Stimulated activated CD4-positive, alpha-beta T cell treated with anti-CD3 and anti-CD28 coated beads, Interleukin-4, amount 100 ng/mL, for 4 hours (primary cell): Measurements from ENCODE around the gene RNF43.
"Not testable (repeated sequence)": the region's sequence is repeated elsewhere in the genome, so short reads cannot be mapped to it uniquely, and the experiment has no call there.

Source experiments
- DNase-seq, 2 experiments: peaks; one replicate each; pipeline ENCODE4 v3.0.0-alpha.2; 2020

The RNF43 gene

DNA sequence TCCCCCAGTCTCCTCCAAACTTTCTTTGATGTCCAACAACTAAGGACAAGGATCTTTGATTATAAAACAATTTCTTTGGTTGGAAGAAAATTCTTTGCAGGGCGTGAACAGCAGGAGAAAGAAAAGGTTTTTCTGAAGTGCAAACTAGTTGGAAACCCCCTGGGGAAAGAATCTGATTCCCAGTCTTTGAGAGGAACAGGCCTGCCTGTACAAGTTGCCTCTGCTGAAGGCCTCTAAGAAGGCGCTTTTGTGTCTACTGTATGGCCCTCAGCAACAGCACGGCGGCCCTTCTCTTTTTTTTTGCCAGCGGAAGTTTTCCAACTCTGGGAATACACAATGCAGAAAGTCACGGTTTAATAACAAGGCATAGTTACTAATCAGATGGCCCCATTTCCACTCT lies 14.0 kb downstream of the RNF43 start:
- no peak for DNase-seq

GRCh38 chr17:58402679-58403078 lies 14.7 kb downstream of the RNF43 start:
- no peak for DNase-seq

DNA sequence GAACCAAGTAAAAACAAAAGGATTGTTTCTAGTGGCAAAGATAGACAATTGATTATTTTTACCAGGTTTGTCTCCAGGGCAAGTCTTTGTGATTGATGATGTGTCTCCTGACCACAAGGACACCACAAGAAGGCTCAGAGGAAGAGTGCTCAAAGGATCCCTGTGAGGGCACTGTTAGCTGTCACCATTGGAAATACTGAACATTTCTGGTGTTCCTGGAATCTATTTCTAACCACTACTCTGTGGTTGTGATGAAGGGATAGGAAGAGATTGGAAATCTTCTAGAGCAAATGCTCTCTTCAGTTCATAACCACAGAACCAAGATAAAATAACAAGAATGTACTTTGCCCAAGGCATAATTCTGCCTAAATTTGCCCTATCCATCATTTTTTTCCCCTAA lies 15.3 kb downstream of the RNF43 start:
- no peak for DNase-seq

DNA sequence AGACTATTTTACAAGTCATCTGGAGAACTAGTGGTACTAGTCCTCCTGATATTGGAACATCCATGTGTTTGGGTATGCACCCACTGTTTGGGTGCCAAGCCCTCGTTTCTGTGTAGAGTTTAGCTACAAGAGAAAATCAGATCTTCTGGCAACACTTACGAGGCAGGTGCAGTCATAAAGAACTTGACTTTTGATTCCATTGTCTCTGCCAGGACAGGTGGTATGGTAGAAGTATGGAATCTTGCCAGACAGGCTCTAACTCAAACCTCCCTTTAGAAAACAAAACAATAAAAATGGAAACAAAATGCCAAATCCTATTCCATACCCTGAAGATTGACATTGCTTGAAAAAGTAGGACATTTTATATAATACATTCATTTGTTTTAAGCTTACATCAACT lies 16.0 kb downstream of the RNF43 start:
- DNase-seq = no peak

GRCh38 chr17:58400826-58401225 lies 16.5 kb downstream of the RNF43 start:
- DNase-seq = no peak

- no peak for DNase-seq
Measured at GRCh38 chr17:58399974-58400373, 17.4 kb downstream of the RNF43 start.

GRCh38 chr17:58398574-58399266 lies 18.6 kb downstream of the RNF43 start:
- no peak for DNase-seq

- DNase-seq = not testable (repeated sequence)
Measured at GRCh38 chr17:58397421-58397820, 19.9 kb downstream of the RNF43 start.

DNA sequence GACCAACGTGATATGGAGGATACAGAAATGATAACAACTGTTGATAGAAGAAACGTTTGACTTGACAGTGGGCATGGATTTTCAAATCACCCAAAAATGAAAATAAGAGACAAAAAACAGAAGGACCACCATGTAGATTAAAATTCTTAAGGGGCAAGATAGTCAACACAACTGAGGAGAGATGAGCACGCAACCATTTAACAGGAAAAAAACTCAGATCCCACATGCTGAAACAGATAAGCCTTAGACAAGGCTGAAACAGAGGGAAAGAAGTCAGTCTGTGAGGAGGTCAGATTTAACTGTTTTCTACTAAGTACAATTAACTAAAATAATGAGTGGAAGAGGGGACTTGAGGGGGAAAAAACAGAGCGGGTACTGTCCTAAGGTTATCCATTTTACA lies 21.2 kb downstream of the RNF43 start:
- no peak for DNase-seq

DNA sequence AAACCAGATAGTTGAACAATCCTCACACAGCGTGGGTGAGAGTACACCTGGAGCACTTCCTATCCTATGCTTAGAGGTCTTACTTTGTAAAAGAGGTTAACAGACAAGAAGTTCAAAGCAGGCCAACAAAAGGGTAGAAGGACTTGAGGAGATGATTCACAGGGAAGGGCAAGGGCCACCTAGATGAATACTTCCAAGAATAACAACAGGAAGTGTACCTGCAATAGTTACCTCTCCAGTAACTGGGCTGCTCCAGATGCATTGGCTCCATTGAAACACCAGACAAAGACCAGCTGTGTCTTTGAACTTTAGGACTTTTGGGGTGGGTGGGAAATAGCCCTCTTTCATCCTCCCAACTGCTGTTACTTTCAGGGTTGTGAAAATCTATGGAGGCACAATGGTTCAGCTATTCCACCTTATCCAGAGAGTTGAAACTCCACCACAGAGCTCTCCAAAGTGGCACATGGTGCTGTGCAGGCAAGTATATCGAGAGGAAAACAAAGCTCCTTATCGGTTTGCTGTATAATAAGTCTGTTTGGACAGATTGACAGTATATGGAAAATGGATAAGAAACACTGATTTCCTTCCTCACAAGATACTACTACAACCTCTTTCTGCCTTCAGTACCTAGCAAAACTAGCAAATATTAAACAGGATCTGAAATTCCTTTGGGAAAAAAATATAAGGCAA lies 22.7 kb downstream of the RNF43 start:
- DNase-seq = no peak

DNA sequence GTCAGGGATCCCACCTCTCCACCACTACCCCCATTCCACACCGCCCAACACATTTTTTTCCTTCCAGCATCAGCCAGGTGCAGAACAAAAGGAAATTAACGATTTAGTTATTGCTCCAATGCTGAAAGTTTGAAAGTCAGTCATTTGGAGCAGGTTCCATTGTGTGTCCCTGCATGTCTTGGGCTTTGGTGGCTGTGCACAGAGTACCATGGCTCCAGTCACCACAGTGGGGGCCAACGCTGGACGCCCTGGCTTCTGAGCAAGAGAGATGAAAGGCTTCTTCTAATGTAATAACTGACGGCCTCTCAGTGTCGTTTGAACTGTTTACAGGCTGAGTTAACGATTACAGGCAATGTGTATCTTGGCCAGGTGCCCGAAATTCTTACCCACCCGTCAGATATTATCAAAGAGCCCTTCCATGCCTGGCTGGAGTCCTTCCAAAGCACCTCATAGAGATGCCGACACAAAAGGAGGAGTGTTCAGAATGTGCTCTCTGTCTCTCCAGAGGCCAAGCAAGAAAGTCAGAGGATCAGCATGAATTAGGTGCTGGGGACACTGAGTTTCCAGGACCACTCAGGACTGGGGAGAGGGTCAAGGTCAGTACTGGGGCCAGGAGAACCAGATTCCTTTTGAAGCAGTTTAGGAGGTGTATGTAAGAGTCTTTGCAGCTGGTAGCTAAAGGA lies 25.9 kb downstream of the RNF43 start:
- no peak for DNase-seq

DNA sequence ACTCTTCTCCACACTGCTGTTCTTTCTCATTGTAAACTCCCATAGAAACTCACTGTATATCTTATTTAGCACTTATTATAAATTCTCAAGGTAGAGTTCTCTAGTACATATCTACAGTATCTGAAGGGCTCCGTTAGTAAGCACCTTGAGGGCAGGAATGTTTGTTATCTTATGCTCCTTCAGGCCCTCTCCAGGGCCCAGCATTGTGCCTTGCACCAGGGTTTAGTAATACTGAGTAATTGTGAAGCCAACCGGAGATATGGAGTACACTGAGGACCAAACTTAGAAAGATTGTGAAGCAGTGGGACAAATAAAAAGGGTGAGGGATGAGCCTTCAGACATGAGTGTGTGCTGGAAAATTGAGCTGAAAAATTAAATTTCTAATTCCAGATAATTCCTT lies 26.4 kb downstream of the RNF43 start:
- DNase-seq = no peak

- DNase-seq = no peak
Measured at GRCh38 chr17:58388302-58389190, 28.8 kb downstream of the RNF43 start.

DNA sequence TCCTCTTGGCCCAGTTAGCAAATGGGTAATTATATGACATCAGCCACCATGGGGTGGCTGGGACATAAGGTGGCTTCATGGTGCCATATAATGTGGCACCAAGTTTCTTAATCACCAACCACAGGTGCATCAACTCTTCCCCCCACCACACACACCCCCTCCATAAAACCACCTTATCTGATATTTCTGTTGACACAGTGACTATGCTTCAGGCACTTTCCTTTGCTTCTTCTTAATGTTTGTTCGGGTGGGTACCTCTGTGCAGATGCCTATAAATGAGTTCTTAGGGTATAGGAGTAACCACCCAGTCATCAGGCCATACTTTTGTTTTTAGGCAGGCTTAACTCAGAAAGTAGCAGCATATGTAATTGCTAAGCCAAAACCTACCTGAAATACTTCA lies 29.5 kb downstream of the RNF43 start:
- no peak for DNase-seq

DNA sequence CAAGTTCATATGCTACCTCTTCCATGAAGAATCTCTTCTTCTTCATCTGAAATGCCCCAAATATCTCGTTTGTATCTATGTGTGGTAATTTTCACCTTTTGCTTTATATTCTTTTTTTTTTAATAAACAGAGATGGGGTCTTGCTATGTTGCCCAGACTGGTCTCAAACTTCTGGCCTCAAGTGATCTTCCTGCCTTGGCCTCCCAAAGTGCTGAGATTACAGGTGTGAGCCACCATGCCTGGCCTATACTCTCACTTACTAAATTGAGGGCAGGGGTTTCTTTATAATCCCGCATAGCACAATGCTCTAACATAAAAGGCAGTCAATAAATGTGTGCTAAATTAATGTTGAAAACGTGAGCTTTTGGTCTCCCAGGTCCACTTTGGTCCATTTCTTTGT lies 30.6 kb downstream of the RNF43 start:
- no peak for DNase-seq

DNA sequence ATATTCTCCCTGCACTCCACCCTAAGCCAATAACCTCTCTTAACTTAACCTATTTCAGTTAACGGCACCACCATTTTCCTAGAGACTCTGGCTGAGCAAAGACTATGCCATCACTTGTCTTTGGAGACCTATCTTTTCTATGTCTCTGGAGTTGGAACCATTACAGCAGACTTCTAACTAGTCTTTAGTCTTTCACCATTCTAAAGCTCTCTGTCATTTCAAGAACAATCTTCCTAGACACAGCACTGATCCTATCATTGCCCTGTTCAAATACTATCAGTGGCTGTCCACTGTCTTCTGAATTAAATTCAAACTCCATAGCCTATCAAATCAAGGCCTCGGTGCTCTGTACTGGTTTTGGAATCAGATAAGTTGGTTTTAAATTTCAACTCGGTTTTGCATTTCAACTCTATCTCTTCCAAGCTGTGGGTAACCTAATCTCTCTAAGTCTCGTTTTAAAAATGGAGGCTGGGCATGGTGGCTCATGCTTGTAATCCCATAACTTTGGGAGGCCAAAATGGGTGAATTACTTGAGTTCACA lies 31.9 kb downstream of the RNF43 start:
- no peak for DNase-seq

DNA sequence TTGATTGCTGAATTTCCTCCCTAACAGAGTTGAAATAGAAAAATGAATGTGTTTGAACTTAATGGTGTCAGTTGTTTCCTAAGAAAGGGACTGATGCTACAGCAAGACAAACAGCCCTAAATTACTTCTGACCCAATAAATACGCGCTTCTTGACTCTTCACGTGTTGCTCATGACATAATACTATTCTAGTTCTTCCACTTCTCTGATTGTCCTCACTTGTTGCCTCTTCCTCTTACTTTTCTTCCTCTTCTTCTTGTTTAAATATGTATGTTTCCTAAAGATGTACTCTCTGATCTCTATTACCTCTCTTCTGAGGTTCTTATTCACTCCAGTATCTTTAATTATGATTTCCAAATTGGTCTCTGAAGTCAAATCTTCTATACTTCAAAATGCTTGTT lies 32.4 kb downstream of the RNF43 start:
- DNase-seq = no peak

DNA sequence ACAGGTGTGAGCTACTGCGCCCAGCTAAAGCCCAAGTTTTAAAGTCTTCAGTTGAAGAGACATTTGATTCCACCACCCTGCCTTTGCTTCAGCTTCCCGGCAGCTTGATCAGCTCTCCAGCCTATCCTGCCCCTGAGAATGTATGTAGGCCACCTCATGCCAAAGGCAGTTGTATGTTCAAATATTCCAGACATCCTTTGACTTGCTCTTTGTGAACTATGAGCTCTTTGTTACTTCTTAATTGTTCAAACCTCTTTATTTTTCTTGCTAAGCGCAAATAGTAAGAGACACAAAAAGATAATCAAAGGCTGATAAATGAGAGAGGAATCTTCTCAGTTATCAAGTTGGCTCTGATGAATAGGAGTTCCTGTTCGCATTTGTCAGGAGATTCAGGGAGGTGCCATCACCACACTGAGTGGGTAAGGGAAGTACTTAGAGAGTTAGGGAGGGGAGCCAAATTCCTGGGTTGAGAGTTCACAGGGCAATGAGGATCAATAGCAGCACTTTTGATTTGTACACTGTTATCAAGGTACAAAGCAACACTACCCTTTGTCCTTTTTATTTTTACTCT lies 33.4 kb downstream of the RNF43 start:
- DNase-seq = no peak

DNA sequence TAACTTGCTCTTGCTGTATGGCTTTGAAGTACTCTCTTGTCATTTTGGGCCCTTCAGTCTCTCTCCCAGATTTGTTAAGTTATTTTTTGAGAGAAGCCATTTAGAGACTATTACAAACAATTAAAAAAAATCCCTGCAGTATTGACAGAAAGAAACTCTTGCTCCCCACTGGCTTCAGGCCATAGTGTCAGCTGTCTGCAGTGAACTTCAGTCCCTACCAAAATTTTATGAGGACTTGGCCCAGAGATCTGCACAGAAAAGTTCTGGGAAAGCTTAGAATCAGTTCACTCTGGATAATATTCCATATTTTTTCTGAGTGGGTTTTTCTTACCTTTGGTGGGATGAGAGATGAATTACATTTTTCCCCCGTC lies 34.5 kb downstream of the RNF43 start:
- no peak for DNase-seq

DNA sequence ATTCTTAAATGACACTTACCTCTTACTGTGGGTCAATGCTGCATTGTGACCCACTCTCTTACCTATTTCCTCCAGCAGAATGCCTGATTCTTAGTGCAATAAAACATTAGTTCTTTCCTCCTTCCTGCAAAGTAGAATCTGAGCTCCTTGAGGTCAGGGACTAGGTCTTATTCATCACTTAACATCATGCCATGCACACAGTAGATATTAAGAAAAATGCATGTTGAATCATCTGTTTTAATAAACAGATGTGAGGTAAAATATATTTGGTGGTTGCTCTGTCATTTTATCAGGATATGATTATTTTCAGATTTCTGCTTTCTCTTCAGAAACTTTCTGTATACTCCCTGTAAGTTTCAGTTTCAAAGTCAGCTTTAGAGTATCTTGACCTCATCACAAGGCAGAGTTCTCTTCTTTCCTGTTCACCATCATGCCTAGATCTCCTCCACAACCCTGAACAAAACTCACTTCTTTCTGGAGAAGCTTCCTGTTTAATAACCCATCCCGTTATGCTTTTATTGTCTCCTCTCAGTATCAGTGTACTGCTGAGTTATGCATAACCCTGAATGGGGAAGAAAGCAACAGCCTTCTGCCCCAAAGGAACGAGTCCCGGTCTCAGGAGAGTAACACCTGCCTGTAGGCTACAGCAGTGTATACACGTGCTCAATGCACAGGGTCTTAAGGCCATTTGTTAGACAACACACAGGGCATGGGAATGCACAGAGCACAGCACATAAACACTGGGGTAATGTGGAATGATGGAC lies 35.0 kb downstream of the RNF43 start:
- DNase-seq = no peak

GRCh38 chr17:58381124-58382035 lies 36.0 kb downstream of the RNF43 start:
- DNase-seq = no peak
